ENCODE measurements around the gene CEMIP2.

DNA sequence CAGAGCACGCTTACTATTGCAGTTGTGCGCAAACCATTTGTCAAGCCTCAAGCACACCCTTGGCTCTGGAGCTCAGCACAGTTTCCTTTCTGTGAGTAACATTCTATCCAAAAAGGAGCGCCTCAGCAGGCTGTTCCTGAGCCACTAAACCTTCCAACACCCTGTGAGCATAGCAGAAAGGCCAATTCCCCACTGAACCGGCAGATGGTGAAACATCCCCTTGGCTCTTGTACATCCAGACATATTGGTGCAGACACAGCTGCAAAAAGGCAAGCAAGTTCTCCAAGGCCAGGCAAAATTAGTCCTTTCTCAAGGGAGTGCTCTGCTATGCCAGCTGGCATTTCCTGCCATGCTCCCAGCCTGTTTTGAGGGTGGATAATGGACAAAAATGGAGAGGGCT, 44.1 kb upstream of the CEMIP2 start:
- TF ChIP-seq, protein P1, sequence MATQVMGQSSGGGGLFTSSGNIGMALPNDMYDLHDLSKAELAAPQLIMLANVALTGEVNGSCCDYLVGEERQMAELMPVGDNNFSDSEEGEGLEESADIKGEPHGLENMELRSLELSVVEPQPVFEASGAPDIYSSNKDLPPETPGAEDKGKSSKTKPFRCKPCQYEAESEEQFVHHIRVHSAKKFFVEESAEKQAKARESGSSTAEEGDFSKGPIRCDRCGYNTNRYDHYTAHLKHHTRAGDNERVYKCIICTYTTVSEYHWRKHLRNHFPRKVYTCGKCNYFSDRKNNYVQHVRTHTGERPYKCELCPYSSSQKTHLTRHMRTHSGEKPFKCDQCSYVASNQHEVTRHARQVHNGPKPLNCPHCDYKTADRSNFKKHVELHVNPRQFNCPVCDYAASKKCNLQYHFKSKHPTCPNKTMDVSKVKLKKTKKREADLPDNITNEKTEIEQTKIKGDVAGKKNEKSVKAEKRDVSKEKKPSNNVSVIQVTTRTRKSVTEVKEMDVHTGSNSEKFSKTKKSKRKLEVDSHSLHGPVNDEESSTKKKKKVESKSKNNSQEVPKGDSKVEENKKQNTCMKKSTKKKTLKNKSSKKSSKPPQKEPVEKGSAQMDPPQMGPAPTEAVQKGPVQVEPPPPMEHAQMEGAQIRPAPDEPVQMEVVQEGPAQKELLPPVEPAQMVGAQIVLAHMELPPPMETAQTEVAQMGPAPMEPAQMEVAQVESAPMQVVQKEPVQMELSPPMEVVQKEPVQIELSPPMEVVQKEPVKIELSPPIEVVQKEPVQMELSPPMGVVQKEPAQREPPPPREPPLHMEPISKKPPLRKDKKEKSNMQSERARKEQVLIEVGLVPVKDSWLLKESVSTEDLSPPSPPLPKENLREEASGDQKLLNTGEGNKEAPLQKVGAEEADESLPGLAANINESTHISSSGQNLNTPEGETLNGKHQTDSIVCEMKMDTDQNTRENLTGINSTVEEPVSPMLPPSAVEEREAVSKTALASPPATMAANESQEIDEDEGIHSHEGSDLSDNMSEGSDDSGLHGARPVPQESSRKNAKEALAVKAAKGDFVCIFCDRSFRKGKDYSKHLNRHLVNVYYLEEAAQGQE (IDR thresholded peaks at IDR 0.05): no peak
- no peak for TF ChIP-seq EGR1 (IDR thresholded peaks at IDR 0.05; ENCODE audit: low read depth in 2 of 2)
- TF ChIP-seq, protein P2, sequence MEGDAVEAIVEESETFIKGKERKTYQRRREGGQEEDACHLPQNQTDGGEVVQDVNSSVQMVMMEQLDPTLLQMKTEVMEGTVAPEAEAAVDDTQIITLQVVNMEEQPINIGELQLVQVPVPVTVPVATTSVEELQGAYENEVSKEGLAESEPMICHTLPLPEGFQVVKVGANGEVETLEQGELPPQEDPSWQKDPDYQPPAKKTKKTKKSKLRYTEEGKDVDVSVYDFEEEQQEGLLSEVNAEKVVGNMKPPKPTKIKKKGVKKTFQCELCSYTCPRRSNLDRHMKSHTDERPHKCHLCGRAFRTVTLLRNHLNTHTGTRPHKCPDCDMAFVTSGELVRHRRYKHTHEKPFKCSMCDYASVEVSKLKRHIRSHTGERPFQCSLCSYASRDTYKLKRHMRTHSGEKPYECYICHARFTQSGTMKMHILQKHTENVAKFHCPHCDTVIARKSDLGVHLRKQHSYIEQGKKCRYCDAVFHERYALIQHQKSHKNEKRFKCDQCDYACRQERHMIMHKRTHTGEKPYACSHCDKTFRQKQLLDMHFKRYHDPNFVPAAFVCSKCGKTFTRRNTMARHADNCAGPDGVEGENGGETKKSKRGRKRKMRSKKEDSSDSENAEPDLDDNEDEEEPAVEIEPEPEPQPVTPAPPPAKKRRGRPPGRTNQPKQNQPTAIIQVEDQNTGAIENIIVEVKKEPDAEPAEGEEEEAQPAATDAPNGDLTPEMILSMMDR (IDR thresholded peaks at IDR 0.05; ENCODE audit: low read depth, low read length, missing input control): no peak
- TF ChIP-seq YY1 (IDR thresholded peaks at IDR 0.05): no peak
- no peak for TF ChIP-seq RAD21 (IDR thresholded peaks at IDR 0.05)
- no peak for TF ChIP-seq GABPA (IDR thresholded peaks at IDR 0.05 in 1 of 2, conservative IDR thresholded peaks at IDR 0.05 in 1 of 2)
- TF ChIP-seq RXRA (IDR thresholded peaks at IDR 0.05): no peak
- no peak for TF ChIP-seq SP1 (IDR thresholded peaks at IDR 0.05)

Data from liver (tissue), 3 donors.